GM21447 (cell line): Measurements from ENCODE around the gene SEMA5A.

Source experiments
- ATAC-seq: cut with Tn5 transposase; IDR thresholded peaks from one replicate; pipeline ENCODE4 v1.9.1; 2021; ENCODE audit not compliant: unreplicated experiment

SEMA5A gene

GRCh38 chr5:9082996-9083395, 462.9 kb downstream of the SEMA5A start:
- ATAC-seq: no peak

GRCh38 chr5:9072701-9073100, 473.2 kb downstream of the SEMA5A start:
- ATAC-seq: no peak

DNA sequence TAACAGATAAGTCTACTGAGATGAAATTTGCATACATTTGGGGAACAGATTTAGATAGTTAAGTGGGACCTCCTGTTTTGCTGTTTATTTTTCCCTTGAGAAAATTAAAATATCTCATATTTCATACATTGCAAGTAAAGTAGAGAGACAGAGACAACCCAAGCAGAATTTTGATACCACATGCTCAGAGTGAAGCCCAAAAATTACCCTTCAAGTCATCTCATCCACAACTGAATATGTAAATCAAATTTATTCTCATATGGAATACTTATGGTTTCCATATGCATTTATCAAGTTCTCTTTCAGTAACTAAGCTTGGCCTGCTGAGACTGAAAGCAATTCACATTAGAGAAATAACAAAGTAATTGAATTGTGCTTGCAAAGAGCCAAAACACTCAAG, 474.4 kb downstream of the SEMA5A start:
- no peak for ATAC-seq

GRCh38 chr5:9071074-9071473, 474.8 kb downstream of the SEMA5A start:
- ATAC-seq: no peak

GRCh38 chr5:9069650-9070049, 476.2 kb downstream of the SEMA5A start:
- no peak for ATAC-seq

DNA sequence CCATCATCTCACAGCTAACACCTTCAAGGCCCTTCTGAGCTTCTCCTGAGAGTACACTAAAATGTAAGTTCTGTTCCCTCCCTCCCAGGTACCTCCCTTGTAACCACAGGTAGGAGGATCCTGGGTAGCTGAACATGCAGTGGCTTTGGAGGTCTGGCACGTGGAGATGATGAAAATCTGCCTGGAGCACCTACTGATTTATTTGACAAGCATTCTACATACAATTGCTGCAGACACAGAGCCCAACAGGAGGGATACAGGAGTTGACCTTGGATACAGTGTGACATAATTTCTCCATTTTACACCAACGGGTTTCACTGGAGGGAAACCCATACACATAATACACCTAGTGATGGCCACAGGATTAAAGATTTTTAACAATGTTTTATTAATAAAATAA, 478.7 kb downstream of the SEMA5A start:
- ATAC-seq: no peak

- ATAC-seq: no peak
Measured at GRCh38 chr5:9066349-9066748, 479.5 kb downstream of the SEMA5A start.

DNA sequence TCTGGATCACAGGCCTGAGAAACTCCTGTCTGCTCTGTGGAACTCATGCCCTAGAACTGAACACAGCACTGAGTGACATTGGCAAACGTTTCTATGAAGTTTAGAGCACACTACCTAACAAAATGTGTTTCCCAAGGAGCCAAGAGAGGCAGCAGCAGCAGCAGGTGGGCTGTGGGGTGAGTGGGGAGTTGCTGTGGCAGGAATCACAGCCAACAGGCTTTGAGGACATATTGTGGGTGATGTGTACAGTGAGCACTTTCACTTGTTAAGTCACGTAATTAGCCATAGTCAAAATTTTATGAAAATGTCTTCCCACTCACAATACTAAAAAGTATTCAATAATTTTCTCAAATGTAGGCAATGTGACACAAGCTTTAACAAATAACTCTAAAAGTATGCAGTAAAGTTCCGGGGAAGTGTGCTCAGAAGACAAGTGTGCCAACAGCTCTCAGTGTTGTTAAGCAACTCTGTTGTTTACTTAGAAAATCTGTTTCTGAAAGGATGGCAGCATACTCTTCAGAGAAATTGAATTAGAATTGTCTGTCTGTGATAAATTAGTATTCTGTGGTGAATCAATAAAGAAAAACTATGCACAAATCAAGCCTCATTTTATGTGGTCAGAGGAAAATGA, 482.1 kb downstream of the SEMA5A start:
- no peak for ATAC-seq

DNA sequence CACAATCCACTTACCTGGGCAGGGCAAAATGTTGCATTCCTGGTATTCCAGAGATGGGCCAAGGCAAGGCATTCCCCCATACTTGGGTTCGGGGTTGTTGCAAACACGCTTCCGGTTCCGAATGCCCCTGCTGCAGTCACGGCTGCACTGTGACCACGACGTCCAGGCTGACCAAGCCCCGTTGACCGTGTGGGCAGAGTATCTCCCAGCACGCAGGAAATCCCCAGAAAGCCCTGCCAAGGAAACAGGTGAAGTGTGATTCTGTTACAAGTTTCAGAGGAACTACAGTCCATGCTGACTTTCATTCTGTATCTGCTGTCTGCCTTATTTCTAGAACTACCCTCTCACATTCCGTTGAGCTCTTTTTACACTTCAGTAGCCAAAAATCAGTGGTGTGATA, 483.0 kb downstream of the SEMA5A start:
- no peak for ATAC-seq

DNA sequence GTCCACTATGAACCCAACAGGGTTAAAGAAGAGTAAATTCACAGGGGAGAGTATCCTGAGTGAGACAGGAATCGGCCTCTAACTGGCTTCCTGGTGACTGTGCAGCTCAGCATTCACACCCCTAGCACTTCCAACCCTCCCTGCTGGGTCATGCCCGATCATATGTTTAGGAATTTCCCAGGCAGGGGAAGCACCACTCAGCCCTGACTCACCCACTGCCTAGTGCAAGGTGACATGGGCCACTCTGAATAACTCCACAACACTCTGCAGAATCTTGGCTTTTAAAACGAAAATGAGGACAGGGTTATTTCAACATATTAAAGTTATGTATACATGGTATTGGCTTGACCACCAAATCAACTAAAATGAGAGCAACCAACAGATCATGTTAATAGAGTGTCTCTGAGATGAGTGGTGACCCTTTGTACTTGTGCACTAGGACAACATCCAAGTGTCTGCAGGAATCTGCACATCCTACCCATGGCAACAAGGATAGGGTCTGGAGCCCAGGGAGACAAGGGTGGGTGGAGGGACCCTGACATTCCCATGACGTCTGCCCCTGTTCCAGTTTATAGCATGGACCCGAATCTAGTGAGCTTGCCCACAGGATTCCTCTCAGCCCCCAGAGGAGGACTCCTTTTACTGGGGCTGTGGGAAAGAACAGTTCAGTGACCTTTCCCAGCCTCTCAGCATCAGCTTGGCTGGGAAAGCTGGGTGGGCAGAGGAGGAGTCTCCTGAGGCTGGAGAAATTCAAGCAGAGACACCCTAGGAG, 485.8 kb downstream of the SEMA5A start:
- no peak for ATAC-seq

DNA sequence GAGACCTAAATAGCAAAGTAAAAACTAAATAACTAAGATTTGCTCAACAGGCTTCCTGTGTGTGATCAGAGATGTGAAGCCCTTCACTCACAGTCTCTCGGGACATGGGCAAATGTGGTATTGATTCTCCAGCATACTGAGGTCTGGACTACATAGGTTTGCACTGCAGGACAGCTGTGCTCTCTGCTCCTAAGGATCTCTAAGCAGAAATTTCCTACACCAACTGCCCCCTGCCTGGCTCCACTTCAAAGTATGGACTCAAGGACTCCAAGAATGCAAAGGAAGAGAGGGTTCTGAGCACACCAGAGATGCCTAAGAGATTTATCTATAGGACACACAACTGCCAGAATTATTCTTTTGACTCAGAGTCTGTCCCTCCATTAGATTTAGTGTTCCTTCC, 487.2 kb downstream of the SEMA5A start:
- no peak for ATAC-seq

DNA sequence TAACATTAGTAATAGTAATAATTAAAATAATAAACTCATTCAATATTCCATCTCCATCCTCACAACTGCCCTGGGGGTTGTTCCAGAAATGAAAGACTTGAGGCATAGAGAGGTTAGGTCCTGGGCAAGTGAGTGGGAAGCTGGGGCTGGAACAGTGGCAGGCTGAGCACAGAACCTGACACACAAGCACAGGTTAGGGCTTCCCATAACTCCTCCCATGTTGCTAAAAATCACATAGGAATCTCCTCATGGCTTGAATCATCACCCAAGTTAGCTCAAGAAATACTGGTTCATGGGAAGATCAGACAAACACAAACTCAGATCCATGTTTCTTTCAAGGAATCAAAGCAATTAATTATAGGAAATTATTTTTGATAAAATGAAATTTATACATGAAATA, 487.7 kb downstream of the SEMA5A start:
- ATAC-seq: no peak

DNA sequence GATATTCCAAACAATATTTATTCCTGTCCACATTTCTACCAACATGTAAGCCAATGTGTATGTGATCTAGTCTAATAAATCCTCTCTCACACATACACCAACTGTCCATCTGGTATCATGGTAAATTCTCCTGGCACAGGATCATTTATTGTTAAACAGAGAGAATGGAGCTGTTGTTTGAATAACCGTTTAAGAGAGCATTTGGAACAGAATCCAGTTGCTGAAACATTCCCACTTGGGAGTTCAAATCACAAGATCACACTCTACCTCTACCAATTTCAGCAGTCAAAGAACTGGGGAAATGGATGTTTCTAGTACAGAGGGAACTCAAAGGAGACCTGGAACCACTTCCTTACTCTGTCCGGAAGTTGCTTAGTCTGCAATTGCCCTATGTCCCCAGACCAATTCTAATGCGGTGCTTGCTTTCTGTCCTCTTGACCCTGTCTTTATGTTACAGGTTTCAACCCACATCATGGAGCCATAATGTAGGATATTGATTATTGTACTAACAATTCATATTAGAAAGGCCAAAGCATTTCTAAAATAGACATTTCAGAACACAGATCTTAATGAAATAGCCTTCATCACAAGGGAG, 488.4 kb downstream of the SEMA5A start:
- ATAC-seq: no peak

DNA sequence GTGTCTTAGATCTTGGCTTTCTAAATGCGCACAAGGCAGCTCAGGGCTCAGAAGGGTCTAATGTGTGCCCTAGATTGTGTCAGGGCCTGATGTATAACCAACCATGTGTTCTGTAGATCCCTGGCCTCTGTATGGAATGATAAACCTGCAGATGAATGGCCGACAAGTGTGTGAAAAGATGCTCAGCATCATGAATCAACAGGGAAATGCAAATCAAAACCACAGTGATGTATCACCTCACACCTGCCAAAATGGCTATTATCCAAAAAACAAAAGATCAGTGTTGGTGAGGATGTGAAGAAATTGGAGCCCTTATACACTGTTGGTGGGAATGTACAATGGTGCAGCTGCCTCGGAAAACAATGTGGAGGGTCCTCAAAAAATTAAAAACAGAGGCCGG, 489.8 kb downstream of the SEMA5A start:
- ATAC-seq: no peak

GRCh38 chr5:9054821-9055589, 490.9 kb downstream of the SEMA5A start:
- ATAC-seq: no peak

DNA sequence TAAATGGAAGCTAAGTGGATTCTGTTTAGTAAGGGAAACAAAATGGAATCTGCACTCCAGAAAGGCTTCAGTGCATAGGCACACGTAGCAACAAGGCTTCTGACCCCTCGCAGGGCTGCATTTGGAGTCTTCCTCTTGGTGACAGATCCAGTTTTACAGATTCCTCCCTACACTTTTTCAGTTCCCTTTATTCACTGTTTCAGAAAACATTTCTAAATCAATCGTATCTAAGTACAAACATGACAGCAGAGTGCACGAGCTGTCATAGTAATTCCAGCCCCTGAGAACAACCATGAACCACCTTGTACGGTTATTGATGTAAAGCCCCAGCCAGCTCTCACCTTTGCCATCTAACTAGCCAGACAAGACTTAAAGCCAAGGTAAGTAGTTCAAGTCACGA, 491.6 kb downstream of the SEMA5A start:
- ATAC-seq: no peak

GRCh38 chr5:9052421-9052820, 493.5 kb downstream of the SEMA5A start:
- no peak for ATAC-seq

- ATAC-seq: no peak
Measured at GRCh38 chr5:9051779-9052178, 494.1 kb downstream of the SEMA5A start.

- ATAC-seq: no peak
Measured at GRCh38 chr5:9047932-9048331, 497.9 kb downstream of the SEMA5A start.

- ATAC-seq: no peak
Measured at GRCh38 chr5:9046756-9047481, 499.0 kb downstream of the SEMA5A start.

DNA sequence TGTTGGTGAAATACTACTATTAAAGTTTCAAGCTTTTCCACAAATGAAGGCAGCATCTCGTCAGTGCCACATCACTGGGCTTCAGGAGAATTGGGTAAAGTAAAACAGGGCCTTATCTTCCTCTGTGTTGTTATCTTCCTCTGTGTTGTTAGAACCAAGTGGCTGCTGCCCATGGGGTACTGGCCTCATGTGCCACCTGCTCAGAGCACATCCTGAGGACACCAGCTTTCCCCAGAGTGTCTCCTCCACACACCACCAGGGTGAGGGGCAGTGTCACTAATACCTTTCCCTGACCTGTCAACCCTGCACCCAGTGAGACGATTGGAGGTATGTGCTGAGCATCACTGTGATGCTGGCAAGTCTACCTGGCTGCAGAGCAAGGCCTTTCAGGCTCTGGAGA, 499.9 kb downstream of the SEMA5A start:
- ATAC-seq: no peak
